Pancreas (tissue), 10 donors: Measurements from ENCODE around the gene TOP2B. TPM values are rescaled to one million over a fixed set of nuclear protein-coding genes. Genes with fewer than 3 reads are reported as not detected.

ENCODE experiments used
- ATAC-seq, 4 donors: fragments of 200-7000 bp; cut with Tn5 transposase; one replicate each; pipeline versions ENCODE4 v1.8.0 to v1.9.1; 2020; ENCODE audit warnings: mild to moderate bottlenecking in 4 of 4, moderate library complexity in 4 of 4
- DNase-seq, 6 donors: peaks; one replicate each; pipeline ENCODE4 v3.0.0-alpha.2; 2020
- FAIRE-seq: peaks from 2 replicates; lab custom pipeline; 2012; peaks lifted over from hg19 to GRCh38; lab: Jason Lieb, UNC
- H3K27ac ChIP-seq, 4 donors: fragments of 200-600 bp; sonication (generic); 1 replicate in 3 of 4; 2 replicates in 1 of 4; pipeline versions ENCODE4 v1.5.0 to v1.8.0; 2020
- H3K27me3 ChIP-seq, 4 donors: fragments of 200-600 bp; one replicate each; pipeline ENCODE4 v1.8.0; 2021
- H3K36me3 ChIP-seq, 3 donors: fragments of 200-600 bp; sonication (generic) in 1 of 3; one replicate each; pipeline versions ENCODE4 v1.5.0 to v1.8.0; 2020 to 2021
- H3K4me1 ChIP-seq, 3 donors: fragments of 200-600 bp; one replicate each; pipeline ENCODE4 v1.8.0; 2021
- H3K4me3 ChIP-seq, 4 donors: fragments of 200-600 bp; sonication (generic) in 2 of 4; one replicate each; pipeline versions ENCODE4 v1.5.0 to v1.8.0; 2020 to 2021
- H3K9me3 ChIP-seq, 4 donors: fragments of 200-600 bp; one replicate each; pipeline ENCODE4 v1.8.0; 2021
- WGBS, 2 donors: extraction: QIAGEN DNeasy Blood & Tissue Kit; methylation state at CpG; one replicate each; pipeline ENCODE4 v1.1.7; 2013; 5-methylcytosine and 5-hydroxymethylcytosine counted together
- intact Hi-C, 3 donors: fragments of 100-400 bp; cut with DNase I; formaldehyde crosslinking; loops; one replicate each; pipeline versions ENCODE4 v1.11.1 to v1.14.2; 2022
- polyA plus RNA-seq, 2 donors: library from polyadenylated mRNA; stranded (reverse); fragments of 200-250 nt; gene quantifications; one replicate each; pipeline ENCODE4 v1.2.3, GENCODE V29; 2013
- total RNA-seq, 6 donors: library from RNA; stranded (reverse); fragmentation: NEBNext Ultra II Directional in 4 of 6; extraction: Animal tissue kit (Norgen Biotek cat#: 25700) in 4 of 6; gene quantifications; one replicate each; pipeline versions ENCODE4 v1.2.1 to v1.2.4, GENCODE V29; 2021 to 2023
- TF ChIP-seq, protein P1 (sequence below), 4 donors: fragments of 200-600 bp; sonication (generic) in 3 of 4; IDR thresholded peaks; one replicate each; pipeline versions ENCODE4 v1.5.0 to v1.8.0; 2021; ENCODE audit warnings: antibody characterized with exemption in 4 of 4
- donor health status: healthy with polysubstance abuse.
- donor health status: DM: no; HTN: no; CAD: no; lungs with moderate emphysema.
- donor health status: DM: no; HTN: no; CAD: no.
- donor health status: control.
- donor health status: control.
- donor health status: Bipolar disorder and iron deficiency.
- donor health status: DM: yes; HTN: yes; CAD: no.
- donor health status: DM: no; HTN: no; CAD: no.
- donor health status: DM: no; HTN: no; CAD: no.
- donor health status: DM: yes; HTN: yes; CAD: no.

The TOP2B gene
- total and polyA plus RNA-seq, 8 donors: 17.7 to 67.7 (median 40.2) TPM

DNA sequence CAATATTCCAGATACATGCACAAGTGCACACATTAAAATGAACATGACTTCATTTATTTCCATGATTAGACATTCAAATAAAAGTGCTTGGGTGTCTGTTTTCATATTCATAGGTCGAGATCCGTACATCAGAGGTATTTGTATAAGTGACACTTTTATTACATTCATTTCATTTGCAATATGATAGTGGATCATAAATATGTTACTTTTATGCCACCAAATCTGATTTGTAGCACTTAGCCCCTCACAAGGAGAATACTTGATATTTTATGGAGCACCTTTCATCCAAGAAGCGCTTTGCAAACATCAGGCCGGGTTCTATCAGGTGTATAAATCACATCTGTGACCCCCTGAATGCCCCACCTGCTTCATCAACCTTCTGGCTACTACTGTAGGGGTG, 100.6 kb downstream of the TOP2B start:
- Histone ChIP-seq H3K9me3 (no peaks in the 10 kb centered on the region), H3K4me3 (no peak overlapping the region), H3K27ac (no peak overlapping the region), H3K27me3 (no peaks in the 10 kb centered on the region), H3K4me1 (no peaks in the 10 kb centered on the region), H3K36me3 (no peaks in the 10 kb centered on the region)
- WGBS, 2 donors: 83 to 92% methylated on average over 4 of the region's 4 CpGs
- intact Hi-C loops: no loop called here
- FAIRE-seq (no peak), ATAC-seq (no peak), DNase-seq (no peak)
- TF ChIP-seq, protein P1, sequence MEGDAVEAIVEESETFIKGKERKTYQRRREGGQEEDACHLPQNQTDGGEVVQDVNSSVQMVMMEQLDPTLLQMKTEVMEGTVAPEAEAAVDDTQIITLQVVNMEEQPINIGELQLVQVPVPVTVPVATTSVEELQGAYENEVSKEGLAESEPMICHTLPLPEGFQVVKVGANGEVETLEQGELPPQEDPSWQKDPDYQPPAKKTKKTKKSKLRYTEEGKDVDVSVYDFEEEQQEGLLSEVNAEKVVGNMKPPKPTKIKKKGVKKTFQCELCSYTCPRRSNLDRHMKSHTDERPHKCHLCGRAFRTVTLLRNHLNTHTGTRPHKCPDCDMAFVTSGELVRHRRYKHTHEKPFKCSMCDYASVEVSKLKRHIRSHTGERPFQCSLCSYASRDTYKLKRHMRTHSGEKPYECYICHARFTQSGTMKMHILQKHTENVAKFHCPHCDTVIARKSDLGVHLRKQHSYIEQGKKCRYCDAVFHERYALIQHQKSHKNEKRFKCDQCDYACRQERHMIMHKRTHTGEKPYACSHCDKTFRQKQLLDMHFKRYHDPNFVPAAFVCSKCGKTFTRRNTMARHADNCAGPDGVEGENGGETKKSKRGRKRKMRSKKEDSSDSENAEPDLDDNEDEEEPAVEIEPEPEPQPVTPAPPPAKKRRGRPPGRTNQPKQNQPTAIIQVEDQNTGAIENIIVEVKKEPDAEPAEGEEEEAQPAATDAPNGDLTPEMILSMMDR (IDR thresholded peaks at IDR 0.05): no peak

DNA sequence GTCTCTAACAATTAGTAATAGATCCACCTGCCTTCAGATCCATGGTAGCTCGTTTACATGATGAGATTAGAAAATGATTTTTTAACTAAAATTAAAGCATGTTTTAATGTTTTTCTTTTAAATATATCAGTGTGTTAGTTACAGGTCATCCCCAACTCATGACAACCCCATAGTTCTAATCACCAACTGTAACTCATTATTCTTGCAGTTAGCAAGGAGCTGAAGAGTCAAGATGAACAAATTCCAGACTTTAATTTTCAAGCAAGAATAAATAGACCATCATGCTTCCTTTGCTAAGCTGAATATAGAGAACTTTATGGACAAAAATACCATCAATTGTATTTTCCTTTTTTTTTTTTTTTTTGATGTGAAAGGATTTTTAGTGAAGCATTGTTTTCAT, 101.1 kb downstream of the TOP2B start:
- ATAC-seq: no peak
- H3K27ac ChIP-seq: no peak overlapping the region
- H3K4me1 ChIP-seq: no peaks in the 10 kb centered on the region
- DNase-seq: no peak
- no peaks in the 10 kb centered on the region for H3K9me3 ChIP-seq
- TF ChIP-seq, protein P1 (IDR thresholded peaks at IDR 0.05): no peak
- FAIRE-seq: no peak
- intact Hi-C loops: no loop called here
- WGBS, 2 donors: 46 to 47% methylated on average over 1 of the region's 1 CpG
- H3K27me3 ChIP-seq: no peaks in the 10 kb centered on the region
- H3K4me3 ChIP-seq: no peak overlapping the region
- no peaks in the 10 kb centered on the region for H3K36me3 ChIP-seq

DNA sequence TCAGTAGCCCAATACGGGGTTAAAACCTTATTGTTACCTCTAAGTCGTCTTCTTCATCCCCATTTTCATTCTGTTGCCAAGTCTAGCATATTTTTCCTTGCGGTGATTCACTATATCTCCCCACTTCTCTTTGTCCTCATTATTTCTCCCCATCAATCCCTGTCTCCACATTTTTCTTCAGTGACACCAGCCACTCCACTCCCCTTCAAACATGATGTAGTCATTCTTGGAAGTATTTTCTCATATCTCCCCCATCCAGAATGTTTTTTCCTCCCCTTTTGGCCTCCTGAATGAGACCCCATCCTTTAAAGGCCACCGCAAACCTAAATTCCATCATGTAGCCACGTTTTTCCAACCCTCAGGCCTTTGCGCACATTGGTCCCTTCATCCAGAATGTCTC, 105.9 kb downstream of the TOP2B start:
- no peaks in the 10 kb centered on the region for H3K4me1 ChIP-seq
- TF ChIP-seq, protein P1 (IDR thresholded peaks at IDR 0.05): no peak
- no peaks in the 10 kb centered on the region for H3K27me3 ChIP-seq
- WGBS, 2 donors: 68 to 79% methylated on average over 6 of the region's 6 CpGs
- no peak overlapping the region for H3K27ac ChIP-seq
- ATAC-seq: no peak
- no peaks in the 10 kb centered on the region for H3K36me3 ChIP-seq
- intact Hi-C loops: no loop called here
- FAIRE-seq: no peak
- no peak overlapping the region for H3K4me3 ChIP-seq
- no peak for DNase-seq
- H3K9me3 ChIP-seq: no peaks in the 10 kb centered on the region

DNA sequence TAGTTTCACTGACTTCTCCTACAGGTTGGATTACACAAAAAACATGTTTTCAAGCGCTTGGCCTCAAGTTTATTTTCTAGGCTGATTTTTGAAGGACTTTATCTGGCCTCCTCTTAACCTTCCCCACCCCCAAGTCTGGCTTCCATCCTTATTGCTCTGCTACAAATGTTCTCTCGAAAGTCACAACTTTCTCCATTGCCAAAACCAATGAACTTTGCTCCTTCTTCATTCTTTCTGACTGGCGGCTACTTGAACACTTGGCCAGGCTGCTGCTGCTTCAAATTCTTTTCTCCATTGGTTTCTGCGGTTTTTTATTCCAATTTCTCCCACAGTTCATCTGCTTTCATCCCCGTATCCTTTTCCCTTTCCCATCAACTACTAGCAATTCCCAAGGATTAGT, 106.6 kb downstream of the TOP2B start:
- peak in 2 of 4 donors; percentile 28 to 39 for ATAC-seq
- Histone ChIP-seq H3K9me3 (no peaks in the 10 kb centered on the region), H3K36me3 (no peaks in the 10 kb centered on the region), H3K4me3 (no peak overlapping the region), H3K4me1 (no peaks in the 10 kb centered on the region), H3K27ac (no peak overlapping the region), H3K27me3 (no peaks in the 10 kb centered on the region)
- 52 to 60% methylated on average over 5 of the region's 5 CpGs for WGBS, 2 donors
- no peak for FAIRE-seq
- intact Hi-C loops: no loop called here
- TF ChIP-seq, protein P1 (IDR thresholded peaks at IDR 0.05): no peak
- no peak for DNase-seq

DNA sequence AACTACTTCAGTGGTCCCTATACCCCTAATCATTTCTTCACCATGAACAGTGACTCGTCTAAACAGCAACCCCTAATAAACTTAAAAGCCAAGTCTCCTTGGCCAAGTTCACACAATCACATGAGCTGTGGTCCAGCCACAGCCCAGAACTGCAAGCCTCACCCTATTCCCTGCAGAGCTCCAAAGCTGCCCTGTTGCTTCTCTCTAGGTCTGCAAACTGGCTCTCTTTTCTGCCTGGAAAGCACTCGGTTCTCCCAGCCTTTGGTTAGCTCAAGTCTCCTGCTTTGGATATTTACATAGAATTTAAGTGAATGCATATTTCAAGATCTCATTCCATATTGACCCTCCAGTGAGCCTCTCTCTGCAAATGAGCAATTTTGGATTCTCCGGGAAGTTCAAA, 107.0 kb downstream of the TOP2B start:
- H3K27me3 ChIP-seq: no peaks in the 10 kb centered on the region
- no peaks in the 10 kb centered on the region for H3K36me3 ChIP-seq
- H3K27ac ChIP-seq: no peak overlapping the region
- no peaks in the 10 kb centered on the region for H3K9me3 ChIP-seq
- H3K4me3 ChIP-seq: no peak overlapping the region
- WGBS, 2 donors: 68 to 75% methylated on average over 3 of the region's 3 CpGs
- DNase-seq (no peak), ATAC-seq (peak in 1 of 4 donors; percentile 20), FAIRE-seq (no peak)
- intact Hi-C loops: no loop called here
- TF ChIP-seq, protein P1 (IDR thresholded peaks at IDR 0.05): no peak
- no peaks in the 10 kb centered on the region for H3K4me1 ChIP-seq
